WTC11 (cell line): ENCODE measurements around the gene GUCA2A.

ENCODE experiments used
- CTCF ChIP-seq: fragments of 200-600 bp; IDR thresholded peaks from 2 replicates; pipeline ENCODE4 v1.8.0; 2022; ENCODE audit warnings: antibody characterized with exemption
- E2F1 ChIP-seq: sonication (generic); formaldehyde crosslinking; IDR thresholded peaks from 2 replicates; pipeline ENCODE4 v1.8.0; 2022; ENCODE audit warnings: mild to moderate bottlenecking, missing genetic modification reagents
- ELF4 ChIP-seq: sonication (generic); formaldehyde crosslinking; IDR thresholded peaks from 2 replicates; pipeline ENCODE4 v1.8.1; 2022; ENCODE audit warnings: low read depth, mild to moderate bottlenecking, moderate library complexity, missing genetic modification reagents
- ESRRA ChIP-seq: sonication (generic); formaldehyde crosslinking; IDR thresholded peaks from 2 replicates; pipeline ENCODE4 v1.8.1; 2022; ENCODE audit warnings: mild to moderate bottlenecking, missing genetic modification reagents, borderline replicate concordance
- ETV6 ChIP-seq: sonication (generic); formaldehyde crosslinking; IDR thresholded peaks from 2 replicates; pipeline ENCODE4 v1.8.1; 2022; ENCODE audit warnings: mild to moderate bottlenecking, missing genetic modification reagents
- FOXP4 ChIP-seq: sonication (generic); formaldehyde crosslinking; IDR thresholded peaks from 2 replicates; pipeline ENCODE4 v1.8.0; 2022; ENCODE audit warnings: mild to moderate bottlenecking, missing genetic modification reagents
- IRF2 ChIP-seq: sonication (generic); formaldehyde crosslinking; IDR thresholded peaks from 2 replicates; pipeline ENCODE4 v1.8.0; 2022; ENCODE audit warnings: low read depth, missing genetic modification reagents, borderline replicate concordance
- KAT7 ChIP-seq: sonication (generic); formaldehyde crosslinking; IDR thresholded peaks from 2 replicates; pipeline ENCODE4 v1.8.1; 2023; ENCODE audit warnings: missing genetic modification reagents, mild to moderate bottlenecking, borderline replicate concordance
- MAX ChIP-seq: sonication (generic); formaldehyde crosslinking; IDR thresholded peaks from 2 replicates; pipeline ENCODE4 v1.8.0; 2022; ENCODE audit warnings: mild to moderate bottlenecking, missing genetic modification reagents
- NFYB ChIP-seq: sonication (generic); formaldehyde crosslinking; conservative IDR thresholded peaks from 2 replicates; pipeline ENCODE4 v1.8.0; 2022; ENCODE audit warnings: low read depth, missing genetic modification reagents
- NR2C2 ChIP-seq: sonication (generic); formaldehyde crosslinking; IDR thresholded peaks from 2 replicates; pipeline ENCODE4 v1.8.0; 2022; ENCODE audit warnings: mild to moderate bottlenecking, missing genetic modification reagents
- TCF7 ChIP-seq: sonication (generic); formaldehyde crosslinking; IDR thresholded peaks from 2 replicates; pipeline ENCODE4 v1.8.0; 2022; ENCODE audit warnings: mild to moderate bottlenecking, low read depth, missing genetic modification reagents, moderate library complexity
- TEAD4 ChIP-seq: sonication (generic); formaldehyde crosslinking; IDR thresholded peaks from 2 replicates; pipeline ENCODE4 v1.8.0; 2022; ENCODE audit warnings: mild to moderate bottlenecking, missing genetic modification reagents
- ZNF263 ChIP-seq: sonication (generic); formaldehyde crosslinking; IDR thresholded peaks from 2 replicates; pipeline ENCODE4 v1.8.1; 2022; ENCODE audit warnings: low read depth, mild to moderate bottlenecking, moderate library complexity, missing genetic modification reagents

GRCh38 chr1:42167611-42168390 is 3.3 kb upstream of the GUCA2A start:
- TF ChIP-seq ELF4 (CRISPR knock-in tag) (no peak), CTCF (no peak), NR2C2 (no peak), ETV6 (CRISPR knock-in tag) (no peak), TEAD4 (CRISPR knock-in tag) (no peak), IRF2 (CRISPR knock-in tag) (no peak), E2F1 (CRISPR knock-in tag) (no peak), NFYB (CRISPR knock-in tag) (no peak), MAX (CRISPR knock-in tag) (no peak), ZNF263 (no peak), FOXP4 (CRISPR knock-in tag) (no peak), ESRRA (no peak), KAT7 (CRISPR knock-in tag) (no peak), TCF7 (CRISPR knock-in tag) (no peak)
